ENCODE measurements around the gene KRTAP10-9.
"Not testable (repeated sequence)": the region's sequence is repeated elsewhere in the genome, so short reads cannot be mapped to it uniquely, and the experiment has no call there.

KRTAP10-9 gene

GRCh38 chr21:44613386-44614155, 13.3 kb upstream of the KRTAP10-9 start:
- in situ Hi-C loops (cut with MboI; ENCODE audit: low sequenced_read_pairs) = no loop called here

GRCh38 chr21:44614161-44614631, 12.7 kb upstream of the KRTAP10-9 start:
- in situ Hi-C loops (cut with MboI; ENCODE audit: low sequenced_read_pairs) = no loop called here

GRCh38 chr21:44614961-44615391, 11.9 kb upstream of the KRTAP10-9 start:
- in situ Hi-C loops (cut with MboI; ENCODE audit: low sequenced_read_pairs) = no loop called here

GRCh38 chr21:44615466-44615865, 11.4 kb upstream of the KRTAP10-9 start:
- in situ Hi-C loops (cut with MboI; ENCODE audit: low sequenced_read_pairs) = no loop called here

GRCh38 chr21:44615911-44616590, 10.8 kb upstream of the KRTAP10-9 start:
- in situ Hi-C loops (cut with MboI; ENCODE audit: low sequenced_read_pairs) = no loop called here

GRCh38 chr21:44616591-44616926, 10.3 kb upstream of the KRTAP10-9 start:
- in situ Hi-C loops (cut with MboI; ENCODE audit: low sequenced_read_pairs) = no loop called here

- in situ Hi-C loops (cut with MboI; ENCODE audit: low sequenced_read_pairs) = no loop called here
Observed at GRCh38 chr21:44617071-44617501, 9.8 kb upstream of the KRTAP10-9 start.

- in situ Hi-C loops (cut with MboI; ENCODE audit: low sequenced_read_pairs) = no loop called here
Observed at GRCh38 chr21:44618504-44618903, 8.4 kb upstream of the KRTAP10-9 start.

- in situ Hi-C loops (cut with MboI; ENCODE audit: low sequenced_read_pairs) = no loop called here
Observed at GRCh38 chr21:44618909-44619308, 8.0 kb upstream of the KRTAP10-9 start.

- in situ Hi-C loops (cut with MboI; ENCODE audit: low sequenced_read_pairs) = no loop called here
Observed at GRCh38 chr21:44619886-44620285, 7.0 kb upstream of the KRTAP10-9 start.

- in situ Hi-C loops (cut with MboI; ENCODE audit: low sequenced_read_pairs) = no loop called here
Observed at GRCh38 chr21:44623575-44623974, 3.3 kb upstream of the KRTAP10-9 start.

GRCh38 chr21:44625756-44626155, 1.1 kb upstream of the KRTAP10-9 start:
- in situ Hi-C loops (cut with MboI; ENCODE audit: low sequenced_read_pairs) = no loop called here

- in situ Hi-C loops (cut with MboI; ENCODE audit: low sequenced_read_pairs) = no loop called here
Observed at GRCh38 chr21:44626262-44626661, 631 bp upstream of the KRTAP10-9 start.

GRCh38 chr21:44627181-44627822, 409 bp downstream of the KRTAP10-9 start:
- in situ Hi-C loops (cut with MboI; ENCODE audit: low sequenced_read_pairs) = not testable (repeated sequence)

GRCh38 chr21:44627831-44628233, 939 bp downstream of the KRTAP10-9 start:
- in situ Hi-C loops (cut with MboI; ENCODE audit: low sequenced_read_pairs) = not testable (repeated sequence)

GRCh38 chr21:44628707-44629391, 2.0 kb downstream of the KRTAP10-9 start:
- in situ Hi-C loops (cut with MboI; ENCODE audit: low sequenced_read_pairs) = no loop called here

GRCh38 chr21:44630440-44630839, 3.5 kb downstream of the KRTAP10-9 start:
- in situ Hi-C loops (cut with MboI; ENCODE audit: low sequenced_read_pairs) = no loop called here

- in situ Hi-C loops (cut with MboI; ENCODE audit: low sequenced_read_pairs) = no loop called here
Observed at GRCh38 chr21:44632067-44632466, 5.2 kb downstream of the KRTAP10-9 start.

- in situ Hi-C loops (cut with MboI; ENCODE audit: low sequenced_read_pairs) = no loop called here
Observed at GRCh38 chr21:44636209-44637017, 9.5 kb downstream of the KRTAP10-9 start.

Data from hTERT RPE-1 (cell line).